ENCODE measurements around the gene HAUS3.

DNA sequence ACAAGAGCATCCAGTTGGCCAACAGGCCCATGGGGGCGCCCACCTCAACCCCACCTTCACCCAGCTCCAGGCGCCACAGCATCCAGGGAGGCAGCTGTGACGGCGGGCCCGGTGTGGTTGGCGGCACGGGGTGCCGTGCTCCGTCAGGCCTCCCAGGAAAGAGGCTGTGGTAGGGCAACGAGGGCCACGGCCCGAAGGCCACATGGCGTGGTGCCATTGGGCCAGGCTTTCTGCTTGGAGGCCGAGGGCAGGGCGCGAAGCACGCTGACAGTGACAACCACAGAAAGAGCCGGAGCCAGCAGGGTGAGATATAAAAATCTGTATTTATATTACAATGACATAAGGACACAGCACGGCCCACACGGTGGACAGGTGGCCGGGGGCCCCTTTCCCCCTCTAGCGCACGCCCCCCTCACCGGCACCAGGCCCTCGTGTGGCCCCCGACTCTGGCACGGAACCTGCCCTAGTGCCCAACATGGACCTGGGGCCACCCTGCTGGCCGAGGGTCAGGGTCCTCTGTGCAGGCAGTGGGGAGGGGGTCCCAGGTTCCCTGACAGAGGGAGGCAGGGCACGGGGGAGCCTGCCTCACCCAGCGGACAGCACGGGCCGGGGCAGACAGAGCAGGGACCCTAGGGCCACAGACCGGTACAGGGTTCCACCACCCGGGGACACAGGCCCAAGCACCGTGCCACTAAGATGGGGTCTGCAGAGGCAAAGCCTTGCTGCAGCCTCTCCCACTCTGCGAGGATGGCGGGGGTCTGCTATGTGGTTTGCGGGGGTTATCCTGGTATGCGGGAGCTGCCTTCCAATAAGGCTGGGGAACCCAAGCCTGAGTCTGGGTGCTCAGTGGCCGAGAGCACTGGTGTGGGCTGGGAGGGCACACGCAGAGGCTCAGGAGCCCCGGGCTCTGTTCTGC is 5.5 kb upstream of the HAUS3 start:
- TF ChIP-seq CTCF (tag by site-specific recombination; IDR thresholded peaks at IDR 0.05), result no peak
- TF ChIP-seq ZNF670 (tag by site-specific recombination; IDR thresholded peaks at IDR 0.05; ENCODE audit: low read depth), result no peak
- no peak for TF ChIP-seq GLI4 (tag by site-specific recombination; IDR thresholded peaks at IDR 0.05)
- no peak for TF ChIP-seq SP7 (tag by site-specific recombination; IDR thresholded peaks at IDR 0.05)
- no peak for TF ChIP-seq ZNF510 (tag by site-specific recombination; IDR thresholded peaks at IDR 0.05; ENCODE audit: insufficient replicate concordance)
- no peak for TF ChIP-seq KLF8 (tag by site-specific recombination; IDR thresholded peaks at IDR 0.05)
- no peak for TF ChIP-seq ZNF48 (tag by site-specific recombination; IDR thresholded peaks at IDR 0.05)
- no peak for TF ChIP-seq SETDB1 (IDR thresholded peaks at IDR 0.05; ENCODE audit: insufficient read length, low read length)
- no peak for TF ChIP-seq ZXDB (tag by site-specific recombination; IDR thresholded peaks at IDR 0.05)
- no peak for TF ChIP-seq ZNF707 (tag by site-specific recombination; IDR thresholded peaks at IDR 0.05)
- no peak for TF ChIP-seq ZNF23 (tag by site-specific recombination; IDR thresholded peaks at IDR 0.05; ENCODE audit: borderline replicate concordance)
- no peak for TF ChIP-seq ZNF843 (tag by site-specific recombination; IDR thresholded peaks at IDR 0.05)

Data from HEK293 (cell line).